ENCODE measurements around the gene TPRA1.

TPRA1 gene

GRCh38 chr3:127573401-127573800, 17.1 kb downstream of the TPRA1 start:
- intact Hi-C loops (cut with DNase I; ENCODE audit: low total_unique reads) = loop anchor here (10.0 kb wide), 1 partner anchor 261 kb away; no protein-coding TSS in a partner anchor

GRCh38 chr3:127572735-127573134, 17.8 kb downstream of the TPRA1 start:
- Histone ChIP-seq H3K36me3 (peaks cover 20 to 71% (median 63%) of the 10 kb centered on the region in 3 donors), H3K4me3 (no peak overlapping the region), H3K27ac (no peak overlapping the region), H3K4me1 (peaks cover 0 to 8% (median 6%) of the 10 kb centered on the region in 4 donors), H3K9me3 (no peaks in the 10 kb centered on the region), H3K27me3 (peaks cover 0 to 1% of the 10 kb centered on the region in 2 donors)
- DNase-seq = no peak
- intact Hi-C loops (cut with DNase I; ENCODE audit: low total_unique reads) = loop anchor here (10.0 kb wide), 1 partner anchor 262 kb away; no protein-coding TSS in a partner anchor
- TF ChIP-seq CTCF (IDR thresholded peaks at IDR 0.05) = no peak

More at GRCh38 chr3:127573401-127573800, 17.1 kb downstream of the TPRA1 start:
- no peak for DNase-seq
- Histone ChIP-seq H3K27me3 (no peaks in the 10 kb centered on the region), H3K4me1 (peaks cover 0 to 8% (median 6%) of the 10 kb centered on the region in 4 donors), H3K36me3 (peaks cover 20 to 78% (median 67%) of the 10 kb centered on the region in 3 donors), H3K9me3 (no peaks in the 10 kb centered on the region), H3K4me3 (no peak overlapping the region), H3K27ac (no peak overlapping the region)
- TF ChIP-seq CTCF (IDR thresholded peaks at IDR 0.05) = no peak

GRCh38 chr3:127572186-127572585, 18.3 kb downstream of the TPRA1 start:
- Histone ChIP-seq H3K27ac (no peak overlapping the region), H3K4me1 (peaks cover 0 to 8% (median 6%) of the 10 kb centered on the region in 4 donors), H3K36me3 (peaks cover 20 to 66% (median 57%) of the 10 kb centered on the region in 3 donors), H3K4me3 (no peak overlapping the region), H3K9me3 (no peaks in the 10 kb centered on the region), H3K27me3 (peaks cover 0 to 7% of the 10 kb centered on the region in 2 donors)
- intact Hi-C loops (cut with DNase I; ENCODE audit: low total_unique reads) = loop anchor here (10.0 kb wide), 1 partner anchor 263 kb away; no protein-coding TSS in a partner anchor
- DNase-seq = no peak
- no peak for TF ChIP-seq CTCF (IDR thresholded peaks at IDR 0.05)

GRCh38 chr3:127570520-127570919, 20.0 kb downstream of the TPRA1 start:
- Histone ChIP-seq H3K4me1 (peaks cover 0 to 5% (median 4%) of the 10 kb centered on the region in 4 donors), H3K27ac (no peak overlapping the region), H3K36me3 (peaks cover 20 to 50% (median 49%) of the 10 kb centered on the region in 3 donors), H3K4me3 (no peak overlapping the region), H3K27me3 (peaks cover 0 to 13% of the 10 kb centered on the region in 2 donors), H3K9me3 (no peaks in the 10 kb centered on the region)
- TF ChIP-seq CTCF (IDR thresholded peaks at IDR 0.05) = no peak
- intact Hi-C loops (cut with DNase I; ENCODE audit: low total_unique reads) = loop anchor here (10.0 kb wide), 1 partner anchor 264 kb away; no protein-coding TSS in a partner anchor
- no peak for DNase-seq

- DNase-seq = no peak
- Histone ChIP-seq H3K4me3 (no peak overlapping the region), H3K9me3 (no peaks in the 10 kb centered on the region), H3K36me3 (peaks cover 20 to 48% (median 40%) of the 10 kb centered on the region in 3 donors), H3K27me3 (peaks cover 0 to 13% of the 10 kb centered on the region in 2 donors), H3K4me1 (no peaks in the 10 kb centered on the region), H3K27ac (no peak overlapping the region)
- no peak for TF ChIP-seq CTCF (IDR thresholded peaks at IDR 0.05)
- intact Hi-C loops (cut with DNase I; ENCODE audit: low total_unique reads) = no loop called here
Measured at GRCh38 chr3:127569160-127569559, 21.4 kb downstream of the TPRA1 start.

All from tibial artery (tissue), 4 donors.